ENCODE data around the gene TWIST2.

DNA sequence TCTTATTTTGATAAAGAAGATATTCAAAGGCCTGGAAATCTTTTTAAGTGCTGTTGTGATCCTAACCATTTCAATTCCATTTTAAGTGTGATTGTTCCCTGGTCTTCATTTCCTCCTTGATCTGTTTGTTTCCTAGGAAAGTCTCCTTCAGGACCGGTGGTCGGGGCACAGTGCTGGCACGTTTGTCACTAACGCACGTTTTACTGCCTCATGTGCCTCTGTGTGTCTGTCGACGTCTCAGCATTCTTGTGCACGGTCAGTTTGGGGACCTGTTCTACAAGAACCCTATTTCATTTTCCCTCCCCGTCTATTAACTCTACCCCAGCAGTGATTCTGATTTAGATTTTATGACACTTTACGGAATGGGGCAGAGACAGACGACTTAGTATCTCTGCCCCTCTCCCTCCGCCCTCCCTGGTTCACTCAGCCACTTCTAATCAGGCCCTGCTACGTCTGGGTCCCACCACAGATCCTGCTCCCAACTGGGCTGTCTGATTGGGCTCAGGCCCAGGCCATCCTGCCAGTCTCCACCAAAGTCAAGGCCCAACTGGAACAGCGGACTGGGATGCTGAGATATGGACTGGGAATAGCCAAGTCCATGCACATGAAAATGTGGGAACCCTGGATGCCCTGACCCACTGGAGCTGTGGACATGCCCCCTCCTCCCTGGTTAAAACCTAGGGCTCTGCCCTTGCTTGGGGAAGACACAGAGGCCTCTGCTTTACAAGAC is 95.6 kb downstream of the TWIST2 start:
- no peak for TF ChIP-seq CTCF (IDR thresholded peaks at IDR 0.05; ENCODE audit: insufficient read depth, low read length)
- TF ChIP-seq GABPA (IDR thresholded peaks at IDR 0.05; ENCODE audit: low read depth): no peak

All from HL-60 (cell line).